ENCODE measurements around the gene ATP9B. TPM values are rescaled to one million over a fixed set of nuclear protein-coding genes. Genes with fewer than 3 reads are reported as not detected.

ATP9B gene
- total RNA-seq, 1 experiment from 2014 or later, result 20.9 TPM

DNA sequence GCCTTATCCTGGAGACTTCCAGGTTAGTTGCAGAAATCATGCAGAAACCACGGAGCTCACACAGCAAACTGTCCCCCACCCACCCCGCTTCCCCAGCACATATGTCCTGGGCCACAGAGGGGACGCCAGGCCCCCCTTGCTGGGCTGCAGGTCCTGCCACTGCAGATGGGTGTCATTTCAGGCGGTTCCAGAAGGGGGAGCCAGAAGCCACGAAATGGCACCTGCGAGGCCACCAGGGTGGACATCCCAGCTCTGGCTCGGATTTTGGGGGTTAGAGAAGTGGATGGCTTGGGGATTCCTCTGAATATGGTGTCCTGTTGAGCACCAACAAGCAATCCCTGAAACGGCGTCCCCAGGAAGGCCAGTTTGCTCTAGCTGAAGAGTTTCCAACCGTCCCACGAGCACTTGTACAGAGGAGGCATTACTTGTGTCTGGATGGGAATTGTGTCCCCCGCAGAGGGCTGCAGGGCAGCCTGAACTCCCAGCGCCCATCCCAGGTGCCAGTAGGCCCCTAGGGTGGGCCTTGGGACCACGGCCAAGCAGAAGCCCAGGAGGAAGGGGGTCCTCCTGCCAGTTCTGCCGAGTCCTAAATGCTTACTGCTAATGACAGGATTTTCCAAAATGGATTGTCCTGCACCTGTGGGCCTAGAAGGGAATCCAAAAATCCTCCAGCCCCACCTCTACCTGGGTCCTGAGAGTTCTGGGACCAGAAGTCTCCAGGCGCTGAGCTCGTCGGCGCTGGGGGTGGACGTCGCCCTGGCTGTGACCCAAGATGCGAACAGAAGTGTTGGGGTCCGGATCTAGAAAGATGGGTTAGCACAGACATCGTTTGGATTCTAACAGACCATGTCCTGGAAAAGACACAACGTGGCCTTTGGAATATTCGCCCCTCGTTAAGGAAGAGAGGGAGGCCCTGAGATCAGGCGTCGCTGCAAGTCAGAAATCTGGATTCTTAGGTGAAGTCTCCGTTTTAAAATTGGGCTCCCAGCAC is 311.9 kb downstream of the ATP9B start:
- H3K79me1 ChIP-seq (ENCODE audit: insufficient read depth, low read depth, low read length, poor library complexity, severe bottlenecking), result no peaks in the 10 kb centered on the region
- no peak overlapping the region for H2BK15ac ChIP-seq (ENCODE audit: low read depth, low read length)
- H4K91ac ChIP-seq (ENCODE audit: insufficient read length, low read depth, low read length), result no peak overlapping the region
- H3K23me2 ChIP-seq (ENCODE audit: insufficient read length, low read depth, low read length, poor library complexity, severe bottlenecking), result no peaks in the 10 kb centered on the region
- no peak overlapping the region for H3K27ac ChIP-seq (ENCODE audit: insufficient read length, low read depth, low read length)
- no peaks in the 10 kb centered on the region for H4K20me1 ChIP-seq (ENCODE audit: control insufficient read depth, insufficient read depth, insufficient read length)
- peak; percentile 82 for DNase-seq
- H3K27ac Mint-ChIP-seq, result no peak overlapping the region; a peak in 1 of 7 replicates
- peaks cover 6 to 13% of the 10 kb centered on the region in 2 experiments for H3K4me1 Mint-ChIP-seq
- H3K4me2 ChIP-seq (ENCODE audit: insufficient read depth, insufficient read length, low read length), result no peak overlapping the region
- H2BK12ac ChIP-seq (ENCODE audit: insufficient read length, low read depth, low read length), result no peak overlapping the region
- no peak overlapping the region for H3K4me3 Mint-ChIP-seq
- H3K18ac ChIP-seq (ENCODE audit: insufficient read length, low read depth, low read length), result no peak overlapping the region
- TF ChIP-seq, protein P1, sequence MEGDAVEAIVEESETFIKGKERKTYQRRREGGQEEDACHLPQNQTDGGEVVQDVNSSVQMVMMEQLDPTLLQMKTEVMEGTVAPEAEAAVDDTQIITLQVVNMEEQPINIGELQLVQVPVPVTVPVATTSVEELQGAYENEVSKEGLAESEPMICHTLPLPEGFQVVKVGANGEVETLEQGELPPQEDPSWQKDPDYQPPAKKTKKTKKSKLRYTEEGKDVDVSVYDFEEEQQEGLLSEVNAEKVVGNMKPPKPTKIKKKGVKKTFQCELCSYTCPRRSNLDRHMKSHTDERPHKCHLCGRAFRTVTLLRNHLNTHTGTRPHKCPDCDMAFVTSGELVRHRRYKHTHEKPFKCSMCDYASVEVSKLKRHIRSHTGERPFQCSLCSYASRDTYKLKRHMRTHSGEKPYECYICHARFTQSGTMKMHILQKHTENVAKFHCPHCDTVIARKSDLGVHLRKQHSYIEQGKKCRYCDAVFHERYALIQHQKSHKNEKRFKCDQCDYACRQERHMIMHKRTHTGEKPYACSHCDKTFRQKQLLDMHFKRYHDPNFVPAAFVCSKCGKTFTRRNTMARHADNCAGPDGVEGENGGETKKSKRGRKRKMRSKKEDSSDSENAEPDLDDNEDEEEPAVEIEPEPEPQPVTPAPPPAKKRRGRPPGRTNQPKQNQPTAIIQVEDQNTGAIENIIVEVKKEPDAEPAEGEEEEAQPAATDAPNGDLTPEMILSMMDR (conservative IDR thresholded peaks at IDR 0.05), result peak; percentile 87
- H3K36me3 Mint-ChIP-seq (ENCODE audit: insufficient read depth in 1 of 3, low read depth in 3 of 3), result peaks cover 0 to 3% (median 0%) of the 10 kb centered on the region in 3 experiments; a peak in 3 of 7 replicates
- H4K8ac ChIP-seq (replicated peaks; ENCODE audit: insufficient read length, low read depth, low read length), result no peak overlapping the region
- H3K56ac ChIP-seq (ENCODE audit: insufficient read length, low read depth, low read length), result no peak overlapping the region
- H3K14ac ChIP-seq (ENCODE audit: insufficient read depth, low read length), result no peak overlapping the region
- H2AFZ ChIP-seq (ENCODE audit: low read length), result no peak overlapping the region
- H3K9ac ChIP-seq (ENCODE audit: extremely low read depth, insufficient read length, low read length), result no peak overlapping the region
- H2BK20ac ChIP-seq (ENCODE audit: low read depth, low read length, poor library complexity, severe bottlenecking), result no peak overlapping the region
- no peaks in the 10 kb centered on the region for H3K4me1 ChIP-seq (ENCODE audit: insufficient read depth, low read length)
- no peaks in the 10 kb centered on the region for H3K9me3 Mint-ChIP-seq
- no peak overlapping the region for H2BK120ac ChIP-seq (ENCODE audit: low read depth, low read length, poor library complexity, severe bottlenecking)
- WGBS (ENCODE audit: extremely low coverage, insufficient read length, low lambda C conversion rate), result no CpG with 5 or more reads among the region's 30 CpGs
- H3K27me3 ChIP-seq (ENCODE audit: insufficient read depth, low read length), result no peaks in the 10 kb centered on the region
- no peak overlapping the region for H2AK5ac ChIP-seq (ENCODE audit: insufficient read length, low read length)
- H3K27me3 Mint-ChIP-seq (ENCODE audit: low read depth), result peaks cover 4% of the 10 kb centered on the region; the same call in 1 of the 2 replicates
- H3K79me2 ChIP-seq (ENCODE audit: insufficient read depth, low read length), result no peaks in the 10 kb centered on the region
- no peaks in the 10 kb centered on the region for H3K9me3 ChIP-seq (ENCODE audit: control insufficient read depth, low read depth, low read length)
- H3T11ph ChIP-seq (ENCODE audit: low read length), result no peak overlapping the region
- H3K23ac ChIP-seq (ENCODE audit: insufficient read length, low read depth, low read length), result no peak overlapping the region
- H4K5ac ChIP-seq (ENCODE audit: insufficient read length, low read depth, low read length), result no peak overlapping the region
- H3K4ac ChIP-seq (ENCODE audit: low read depth, low read length), result no peak overlapping the region
- H2BK5ac ChIP-seq (ENCODE audit: insufficient read length, low read length), result no peak overlapping the region
